HG03558 (cell line): Measurements from ENCODE around the gene SGPP2.
"Not testable (repeated sequence)": the region's sequence is repeated elsewhere in the genome, so short reads cannot be mapped to it uniquely, and the experiment has no call there.

ENCODE experiments used
- ATAC-seq: cut with Tn5 transposase; IDR thresholded peaks from one replicate; pipeline ENCODE4 v1.9.1; 2021; ENCODE audit warnings: moderate number of reproducible peaks; ENCODE audit not compliant: unreplicated experiment; ENCODE audit errors: extremely low read depth

Gene SGPP2, protein sequence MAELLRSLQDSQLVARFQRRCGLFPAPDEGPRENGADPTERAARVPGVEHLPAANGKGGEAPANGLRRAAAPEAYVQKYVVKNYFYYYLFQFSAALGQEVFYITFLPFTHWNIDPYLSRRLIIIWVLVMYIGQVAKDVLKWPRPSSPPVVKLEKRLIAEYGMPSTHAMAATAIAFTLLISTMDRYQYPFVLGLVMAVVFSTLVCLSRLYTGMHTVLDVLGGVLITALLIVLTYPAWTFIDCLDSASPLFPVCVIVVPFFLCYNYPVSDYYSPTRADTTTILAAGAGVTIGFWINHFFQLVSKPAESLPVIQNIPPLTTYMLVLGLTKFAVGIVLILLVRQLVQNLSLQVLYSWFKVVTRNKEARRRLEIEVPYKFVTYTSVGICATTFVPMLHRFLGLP

DNA sequence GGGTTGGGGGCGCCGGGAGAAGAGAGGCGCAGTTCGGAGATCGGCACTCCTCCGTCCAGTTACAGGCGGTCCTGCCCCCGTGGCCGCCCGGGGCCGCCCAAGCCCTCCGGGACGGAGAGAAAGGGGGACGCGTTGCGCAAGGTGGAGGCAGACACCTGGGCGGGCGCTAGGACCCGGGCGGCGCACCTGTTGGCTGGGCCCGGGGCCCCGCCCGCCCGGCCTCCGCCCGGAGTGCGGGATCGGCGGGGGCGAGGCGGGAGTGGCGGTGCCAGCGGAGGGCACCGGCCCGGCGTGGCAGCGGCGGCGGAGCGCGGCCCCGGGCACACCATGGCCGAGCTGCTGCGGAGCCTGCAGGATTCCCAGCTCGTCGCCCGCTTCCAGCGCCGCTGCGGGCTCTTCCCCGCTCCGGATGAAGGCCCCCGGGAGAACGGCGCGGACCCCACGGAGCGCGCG is at the start of gene SGPP2:
Gene SGPP2, plus strand, starts transcription at position 268 of the 453 bp plus-strand sequence. Its CDS starts 60 bp downstream, at position 328.
- ATAC-seq = no peak

DNA sequence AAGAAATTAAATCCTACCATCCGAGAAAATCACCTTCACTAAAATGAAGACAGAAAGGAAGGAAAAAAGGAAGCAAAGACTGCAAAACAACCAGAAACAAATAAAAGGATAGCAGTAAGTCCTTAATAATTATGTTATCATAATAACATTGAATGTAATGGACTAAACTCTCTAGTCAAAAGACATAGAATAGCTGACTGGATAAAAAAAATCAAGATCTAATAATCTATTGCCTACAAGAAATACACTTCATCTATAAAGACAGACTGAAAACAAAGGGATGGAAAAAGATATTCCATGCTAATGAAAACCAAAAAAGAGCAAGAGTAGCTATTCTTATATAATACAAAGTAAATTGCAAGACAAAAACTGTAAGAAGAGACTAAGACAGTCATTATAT is 48.5 kb upstream of the SGPP2 start:
- ATAC-seq = no peak

DNA sequence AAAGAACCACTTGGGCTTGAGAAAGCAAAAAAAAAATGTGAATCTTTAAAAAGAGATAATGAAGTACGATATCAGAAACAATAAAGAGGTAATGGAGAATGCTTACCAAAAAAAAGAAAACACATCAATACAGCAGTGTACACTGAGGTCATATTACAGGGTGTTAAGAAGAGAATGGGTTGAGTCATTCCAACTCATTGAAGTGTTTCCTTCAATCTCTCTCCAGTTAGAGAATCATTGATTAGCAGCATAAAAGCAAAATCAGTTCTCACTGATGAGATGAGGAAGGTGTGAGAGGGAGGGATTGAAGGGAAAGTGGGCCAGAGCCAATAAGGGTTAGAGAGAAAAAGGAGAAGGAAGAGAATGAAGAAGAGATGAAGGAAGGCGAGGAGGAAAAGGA is 43.9 kb upstream of the SGPP2 start:
- ATAC-seq = no peak

DNA sequence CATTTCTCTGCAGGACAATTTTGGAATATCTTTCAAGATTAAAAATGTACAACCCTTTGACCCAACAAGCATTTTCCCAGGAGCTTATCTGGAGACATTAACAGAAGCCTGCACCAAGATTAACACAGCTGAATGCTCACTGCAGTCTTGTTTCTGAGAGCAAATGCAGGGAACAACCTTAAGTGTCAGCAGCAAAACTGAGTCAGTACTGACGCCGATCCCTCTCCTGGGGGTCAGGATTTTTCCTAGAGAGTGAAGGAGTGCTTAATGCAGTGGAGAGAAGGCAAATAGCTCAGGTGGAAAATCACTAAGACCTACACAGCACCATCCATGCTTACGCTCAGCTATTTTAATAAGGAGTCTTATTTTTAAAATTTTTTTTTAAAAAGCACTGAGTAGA is 42.8 kb upstream of the SGPP2 start:
- ATAC-seq = no peak

DNA sequence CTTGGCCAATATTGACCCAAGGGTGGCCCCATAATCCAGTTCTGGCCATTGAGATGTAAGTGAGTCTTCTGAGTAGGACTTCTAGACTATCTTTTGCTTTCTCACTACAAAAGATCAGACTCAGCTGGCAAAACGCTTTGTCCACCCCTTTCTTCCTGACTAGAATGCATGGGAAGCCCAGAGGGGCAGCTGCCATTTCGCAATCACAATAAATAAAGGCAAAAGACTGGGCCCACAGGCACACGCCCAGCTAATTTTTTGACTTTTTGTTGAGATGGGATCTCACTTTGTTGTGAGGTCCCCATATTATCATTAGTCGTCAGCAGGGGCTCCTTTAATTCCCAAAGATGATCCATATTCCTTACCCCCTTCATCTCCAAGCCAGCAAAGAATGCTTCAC is 41.1 kb upstream of the SGPP2 start:
- no peak for ATAC-seq

DNA sequence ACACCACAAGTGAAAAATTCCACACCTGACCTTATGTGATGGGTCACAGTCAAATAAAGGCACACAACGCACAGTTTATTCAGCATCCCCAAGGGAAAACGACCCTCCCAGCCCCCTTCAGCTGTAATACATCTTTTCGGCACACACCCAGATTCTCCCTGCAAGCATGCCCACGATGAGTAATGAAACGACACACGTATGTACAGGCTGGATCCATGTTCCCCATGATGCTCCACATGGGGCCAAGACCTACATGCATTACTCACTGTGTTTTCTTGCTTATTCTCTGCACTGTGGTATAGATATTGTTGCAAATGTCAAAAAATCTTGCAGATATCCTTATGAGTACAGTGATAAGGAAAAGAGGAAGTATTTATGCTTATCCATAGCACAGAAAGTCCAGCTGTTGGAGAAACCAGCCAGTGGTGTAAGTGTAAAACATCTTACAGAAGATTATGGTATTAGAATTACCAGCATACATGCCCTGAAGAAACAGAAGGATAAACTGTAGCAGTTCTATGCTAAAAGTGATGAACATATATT is 32.5 kb upstream of the SGPP2 start:
- ATAC-seq = no peak

DNA sequence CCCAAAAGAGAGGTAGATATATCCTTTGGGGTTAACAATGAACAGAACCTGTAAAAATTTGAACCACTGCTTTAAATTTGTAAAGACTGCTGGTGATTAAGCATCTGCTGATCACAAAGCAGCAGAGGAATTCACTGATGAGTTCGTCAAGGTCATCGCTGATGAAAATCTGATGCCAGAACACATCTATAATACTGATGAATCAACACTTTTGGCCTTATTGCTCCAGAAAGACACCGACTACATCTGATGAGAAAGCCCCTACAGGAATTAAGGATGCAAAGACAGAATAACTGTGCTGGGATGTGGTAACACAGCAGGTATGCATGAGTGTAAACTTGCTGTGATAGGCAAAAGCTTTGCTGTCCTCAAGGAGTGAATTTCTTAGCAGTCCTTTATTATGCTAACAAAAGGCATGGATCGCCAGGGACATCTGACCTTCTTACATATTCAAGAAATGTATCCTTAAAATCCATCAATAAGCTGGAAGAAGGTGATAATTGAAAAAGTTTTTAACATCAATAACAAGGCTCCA is 30.5 kb upstream of the SGPP2 start:
- no peak for ATAC-seq

DNA sequence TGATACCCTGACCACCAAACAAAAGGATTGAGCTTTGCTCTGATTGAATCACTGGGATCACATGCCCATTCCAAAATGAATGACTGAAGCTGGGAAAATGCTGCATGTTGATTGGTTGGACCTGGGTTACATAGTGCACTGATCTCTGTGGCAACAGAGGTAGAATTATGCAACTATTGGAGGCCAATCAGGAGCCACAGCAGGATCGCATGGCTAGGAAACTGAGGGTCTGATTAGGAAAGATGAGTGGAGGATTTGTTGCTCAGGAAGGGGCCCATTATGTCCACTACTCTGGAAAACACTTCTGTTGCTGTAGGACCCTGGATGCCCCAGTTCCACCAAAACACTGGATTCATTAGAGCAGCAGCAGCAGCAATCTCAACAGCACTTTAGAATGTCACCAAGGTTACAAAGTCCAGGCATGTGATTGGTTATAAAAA is 25.9 kb upstream of the SGPP2 start:
- no peak for ATAC-seq

DNA sequence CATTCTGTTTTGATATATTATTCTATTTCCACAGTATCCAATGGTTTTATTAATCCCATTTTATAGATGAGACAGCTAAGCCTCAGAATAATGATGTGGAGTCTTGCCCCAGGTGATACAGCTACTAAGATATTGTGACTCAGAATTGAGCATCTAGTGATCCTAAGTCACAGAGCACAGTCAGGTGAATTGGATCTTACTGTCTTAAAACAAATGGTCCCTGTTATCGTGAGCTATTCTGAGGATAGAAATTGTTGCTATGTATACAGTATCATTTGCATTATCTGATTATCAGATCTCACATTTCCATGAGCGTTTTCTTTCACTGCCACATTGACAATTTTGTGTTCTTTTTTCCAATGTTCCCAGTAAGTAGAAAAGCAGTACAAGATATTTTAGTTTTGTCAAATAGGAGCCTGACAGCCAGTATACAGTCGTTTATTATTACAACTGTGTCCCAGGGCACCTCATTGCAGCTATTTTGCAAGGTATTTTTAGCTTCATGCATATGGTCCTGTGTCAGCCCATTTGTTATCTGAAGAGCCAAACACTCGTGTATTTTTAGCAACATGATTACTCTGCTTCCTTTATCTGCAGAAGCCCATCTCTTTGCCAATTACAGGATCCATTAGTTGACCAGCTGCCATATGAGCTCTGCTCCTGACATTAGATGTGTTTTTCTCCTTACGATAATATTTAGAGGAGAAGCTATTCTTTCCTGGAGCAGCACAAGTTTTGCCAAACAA is 25.1 kb upstream of the SGPP2 start:
- ATAC-seq = no peak

DNA sequence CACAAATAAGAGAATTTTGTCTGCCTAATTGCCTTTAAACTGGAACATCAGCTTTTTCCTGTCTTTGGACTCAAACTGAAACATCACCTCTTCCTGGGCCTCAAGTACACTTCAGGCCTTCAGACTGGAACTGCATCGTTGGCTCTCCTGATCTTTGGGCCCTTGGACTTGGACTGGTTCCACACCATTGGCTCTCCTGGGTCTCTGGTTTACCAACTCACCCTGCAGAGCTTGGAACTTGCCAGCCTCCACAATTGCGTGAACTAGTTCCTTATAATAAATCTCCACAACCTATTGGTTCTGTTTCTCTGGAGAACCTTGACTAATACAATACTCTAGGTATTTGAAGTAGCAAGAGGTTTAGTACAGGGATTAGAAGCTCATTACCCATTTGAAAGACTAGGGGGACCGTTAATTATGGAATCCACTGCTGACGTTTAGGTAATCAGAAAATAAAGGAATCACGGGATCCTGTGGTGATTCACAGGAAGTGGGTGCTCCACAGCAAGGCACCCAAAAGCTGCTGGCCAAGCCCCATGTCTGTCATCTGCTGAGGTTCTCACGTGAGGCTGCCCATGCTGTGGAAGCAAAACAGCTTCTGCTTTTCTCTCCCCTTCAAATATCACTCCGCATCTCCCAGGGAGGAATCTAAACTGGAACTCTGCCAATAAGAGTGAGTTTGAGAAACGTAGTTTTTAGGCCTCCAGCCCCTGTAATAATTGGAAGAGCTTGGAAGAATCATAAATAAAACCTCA is 20.0 kb upstream of the SGPP2 start:
- ATAC-seq = no peak

DNA sequence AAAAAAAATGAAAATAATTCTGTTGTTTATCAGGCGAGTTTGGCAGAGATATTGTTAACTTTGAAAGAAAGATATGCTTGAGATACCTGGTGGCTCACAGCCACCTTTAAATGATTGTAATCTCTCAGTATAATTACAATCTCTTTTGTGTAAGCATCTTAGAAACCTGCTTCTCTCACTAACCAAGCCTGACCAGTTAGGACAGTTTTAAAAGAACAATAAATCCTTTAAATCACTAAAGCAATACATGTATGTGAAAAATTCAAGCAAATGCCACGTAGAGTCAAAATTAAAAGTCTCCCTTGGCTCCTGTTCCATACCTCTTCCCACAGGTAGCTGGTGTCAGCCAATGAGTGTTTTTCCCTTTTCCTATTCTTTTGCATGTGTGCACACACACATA is 15.7 kb upstream of the SGPP2 start:
- no peak for ATAC-seq

DNA sequence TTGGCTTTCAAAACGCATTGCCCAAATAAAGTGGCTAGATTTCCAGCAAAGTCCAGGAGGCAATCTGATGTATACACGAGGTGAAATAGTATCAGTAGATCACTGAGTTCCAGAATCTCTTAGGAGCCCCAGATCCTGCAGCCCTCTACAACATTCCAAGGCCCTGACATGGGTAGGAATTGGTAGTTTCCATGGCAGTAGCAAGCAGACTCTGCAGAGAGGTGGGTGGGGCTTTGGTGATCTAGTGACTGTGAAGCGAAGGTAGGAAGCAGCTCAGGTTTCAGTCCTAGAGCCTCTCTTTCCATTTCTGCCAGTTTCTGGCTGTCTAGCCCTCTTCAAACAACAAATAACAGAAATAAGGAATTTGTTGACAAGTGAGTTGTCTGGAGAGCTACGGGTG is 13.8 kb upstream of the SGPP2 start:
- no peak for ATAC-seq

DNA sequence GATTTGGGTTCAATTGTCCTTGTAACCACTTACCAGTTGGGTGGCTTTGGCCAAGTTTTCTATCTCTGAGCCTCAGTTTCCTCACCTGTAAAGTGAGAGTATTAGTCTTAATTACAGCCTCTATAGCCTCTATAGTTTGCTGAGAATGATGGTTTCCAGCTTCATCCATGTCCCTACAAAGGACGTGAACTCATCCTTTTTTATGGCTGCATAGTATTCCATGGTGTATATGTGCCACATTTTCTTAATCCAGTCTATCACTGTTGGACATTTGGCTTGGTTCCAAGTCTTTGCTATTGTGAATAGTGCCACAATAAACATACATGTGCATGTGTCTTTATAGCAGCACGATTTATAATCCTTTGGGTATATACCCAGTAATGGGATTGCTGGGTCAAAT is 12.0 kb upstream of the SGPP2 start:
- ATAC-seq = not testable (repeated sequence)

DNA sequence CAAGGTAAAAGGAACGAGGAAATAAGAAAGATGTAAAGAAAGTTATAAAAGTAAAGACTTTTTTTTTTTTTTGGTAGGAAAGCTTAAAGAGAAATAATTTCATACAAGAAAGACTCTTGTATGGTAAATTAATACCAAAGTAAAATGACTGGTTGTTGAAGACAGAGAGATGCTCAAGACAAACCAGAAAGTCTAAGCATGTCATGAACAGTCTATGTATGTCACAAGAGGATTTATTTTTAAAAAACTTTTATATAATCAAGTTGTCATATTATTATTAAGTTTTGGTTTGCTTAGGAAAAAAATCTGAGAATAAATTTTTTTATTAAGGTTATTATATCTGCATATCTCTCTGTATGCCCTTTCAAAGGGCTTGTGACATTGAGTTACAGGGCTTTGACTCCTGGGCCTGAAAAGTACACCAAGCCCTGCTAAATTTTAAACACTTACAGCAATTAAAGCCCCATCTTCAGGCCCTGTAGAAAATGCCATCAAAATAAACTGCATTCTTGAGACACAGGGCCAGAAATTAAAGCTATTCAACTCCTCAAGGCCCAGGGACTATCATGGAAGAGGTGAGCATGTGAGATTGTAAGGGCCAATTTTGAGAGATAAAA is 10.9 kb upstream of the SGPP2 start:
- no peak for ATAC-seq

DNA sequence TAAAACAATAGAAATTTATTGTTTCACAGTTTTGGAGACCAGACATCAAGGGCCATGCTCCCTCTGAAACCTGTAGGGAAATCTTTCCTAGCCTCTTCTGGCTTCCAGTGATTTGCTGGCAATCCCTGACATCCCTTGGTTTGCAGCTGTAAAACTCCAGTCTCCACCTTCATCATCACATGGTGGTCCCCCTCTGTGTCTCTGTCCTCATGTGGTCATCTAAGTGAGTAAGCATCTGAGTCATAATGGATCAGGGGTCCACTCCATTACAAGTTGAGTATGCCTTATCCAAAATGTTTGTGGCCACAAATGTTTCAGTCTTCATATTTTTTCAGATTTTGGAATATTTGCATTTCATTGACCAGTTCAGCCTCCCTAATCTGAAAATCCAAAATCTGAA is 5.6 kb upstream of the SGPP2 start:
- no peak for ATAC-seq

DNA sequence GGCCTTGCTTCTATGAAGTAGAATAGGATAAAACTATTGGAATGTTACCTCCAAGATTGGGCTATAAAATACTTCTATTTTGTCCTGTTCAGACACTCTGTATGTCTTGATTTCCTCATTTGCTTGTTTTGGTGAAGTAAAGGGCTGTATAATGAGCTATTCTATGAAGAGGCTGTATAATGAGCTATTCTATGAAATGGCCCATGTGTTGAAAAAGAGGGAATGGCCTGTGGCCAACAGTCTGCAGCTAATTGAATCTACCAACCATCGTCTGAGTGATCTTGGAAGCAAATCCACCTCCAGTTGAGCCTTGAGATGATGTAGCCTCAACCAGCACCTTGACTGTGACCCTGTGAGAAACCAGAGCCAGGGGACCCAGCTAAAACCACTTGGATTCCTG is 3.8 kb upstream of the SGPP2 start:
- no peak for ATAC-seq

DNA sequence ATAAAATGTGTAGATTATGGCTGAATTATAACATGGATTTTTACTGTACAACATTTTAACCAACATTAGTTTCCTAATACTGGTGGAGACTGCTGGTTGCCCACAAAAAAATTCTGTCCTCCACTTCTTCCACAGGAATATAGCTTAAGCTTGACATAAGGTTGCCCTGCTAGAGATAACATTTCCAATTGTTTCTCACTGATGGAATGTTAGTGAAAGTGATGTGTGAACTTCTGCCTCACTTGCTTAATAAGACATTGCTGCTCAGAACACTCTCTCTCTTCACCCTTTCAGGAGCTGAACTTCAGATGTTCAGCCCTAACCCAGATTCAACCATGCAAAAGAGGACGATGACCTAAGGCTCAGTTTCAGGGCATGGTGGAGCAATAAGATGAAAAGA is 2.7 kb upstream of the SGPP2 start:
- ATAC-seq = no peak

DNA sequence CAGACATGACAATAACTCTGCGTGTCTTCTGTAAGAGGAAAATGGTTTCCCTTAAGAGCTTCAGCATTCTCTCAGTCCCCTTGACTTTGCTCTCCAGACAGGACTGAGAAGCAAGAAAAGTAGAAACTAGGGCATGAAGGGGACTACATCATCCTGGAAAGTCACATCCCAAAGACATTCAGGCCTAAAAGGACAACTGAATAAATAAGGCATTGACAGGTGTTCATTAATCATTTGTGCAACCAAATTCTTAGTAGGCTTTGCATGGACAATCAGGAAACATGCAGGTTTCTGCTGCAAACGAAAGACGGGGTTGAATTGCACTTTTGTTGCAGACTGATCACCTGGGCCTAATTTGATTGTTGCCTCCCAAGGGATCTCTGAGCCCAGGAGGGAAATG is 1.2 kb upstream of the SGPP2 start:
- no peak for ATAC-seq

DNA sequence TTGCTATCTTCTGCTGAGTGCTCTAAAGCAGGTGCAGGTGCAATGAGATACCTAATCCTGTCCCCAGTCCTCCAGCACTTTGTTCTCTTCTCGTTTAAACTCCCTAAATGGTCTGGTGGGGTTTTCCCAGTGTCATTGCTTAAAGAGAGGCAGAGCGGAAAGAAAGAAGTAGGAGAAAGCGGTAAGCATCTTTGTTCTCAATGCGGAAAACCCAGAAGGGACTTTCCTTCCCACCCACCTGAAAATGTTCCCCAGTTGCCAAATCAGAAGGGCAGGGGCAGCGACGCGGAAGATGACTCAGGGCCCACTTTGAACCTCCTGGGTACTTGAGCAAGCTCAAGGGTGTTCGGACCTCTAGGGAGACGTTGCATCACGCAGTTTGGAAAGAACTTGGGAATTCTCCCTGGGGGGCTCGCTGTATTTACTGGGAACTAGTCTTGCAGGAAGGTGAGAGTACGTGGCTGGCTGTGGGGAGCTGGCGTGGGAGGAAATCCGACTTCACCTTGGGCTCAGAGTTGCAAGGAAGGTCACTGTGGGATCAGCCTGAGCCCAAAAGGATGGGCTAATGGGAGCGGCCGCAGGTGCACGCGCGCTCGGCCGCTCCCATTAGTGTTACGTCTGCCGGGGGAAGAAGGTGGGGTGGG is 589 bp upstream of the SGPP2 start:
- ATAC-seq = peak; percentile 25
